Liver (tissue), 9 donors: Measurements from ENCODE around the gene FMN1. TPM values are rescaled to one million over a fixed set of nuclear protein-coding genes. Genes with fewer than 3 reads are reported as not detected.

Experiments used
- DNase-seq: peaks from one replicate; pipeline ENCODE4 v3.0.0-alpha.2; 2017; ENCODE audit warnings: low spot score
- H3K27ac ChIP-seq, 2 donors: one replicate each; pipeline ENCODE4 v1.7.0; 2013; ENCODE audit warnings: inconsistent platforms in 2 of 2, low read length in 2 of 2, control low read depth in 1 of 2, low read depth in 1 of 2, mild to moderate bottlenecking in 1 of 2
- H3K27me3 ChIP-seq, 4 donors: one replicate each; pipeline versions ENCODE4 v1.6.1 to v1.7.0; 2013; ENCODE audit warnings: low read length in 3 of 4, inconsistent platforms in 1 of 4, mild to moderate bottlenecking in 1 of 4, moderate library complexity in 1 of 4; ENCODE audit not compliant: control insufficient read depth in 4 of 4, insufficient read depth in 4 of 4
- H3K36me3 ChIP-seq, 4 donors: one replicate each; pipeline versions ENCODE4 v1.6.1 to v1.7.0; 2013; ENCODE audit warnings: low read length in 3 of 4, mild to moderate bottlenecking in 3 of 4, low read depth in 1 of 4, moderate library complexity in 1 of 4; ENCODE audit not compliant: control insufficient read depth in 4 of 4, insufficient read depth in 3 of 4
- H3K4me1 ChIP-seq, 4 donors: one replicate each; pipeline versions ENCODE4 v1.6.1 to v1.7.0; 2013; ENCODE audit warnings: low read length in 3 of 4, mild to moderate bottlenecking in 3 of 4, moderate library complexity in 1 of 4; ENCODE audit not compliant: control insufficient read depth in 4 of 4, insufficient read depth in 4 of 4
- H3K4me3 ChIP-seq, 3 donors: one replicate each; pipeline versions ENCODE4 v1.6.1 to v1.7.0; 2013; ENCODE audit warnings: low read length in 3 of 3, control low read depth in 1 of 3, low read depth in 1 of 3, mild to moderate bottlenecking in 1 of 3
- H3K9ac ChIP-seq, 2 donors: one replicate each; pipeline ENCODE4 v1.7.0; 2013; ENCODE audit warnings: low read length in 2 of 2, mild to moderate bottlenecking in 2 of 2, moderate library complexity in 2 of 2, control low read depth in 1 of 2, low read depth in 1 of 2
- H3K9me3 ChIP-seq, 4 donors: one replicate each; pipeline versions ENCODE4 v1.6.1 to v1.7.0; 2013; ENCODE audit warnings: low read length in 3 of 4; ENCODE audit not compliant: control insufficient read depth in 4 of 4
- FOXA1 ChIP-seq: IDR thresholded peaks from 2 replicates; pipeline ENCODE4 v1.6.1; 2016; ENCODE audit warnings: antibody characterized with exemption
- FOXA2 ChIP-seq: IDR thresholded peaks from 2 replicates; pipeline ENCODE4 v1.6.1; 2016; ENCODE audit warnings: antibody characterized with exemption
- GABPA ChIP-seq, 2 donors: IDR thresholded peaks in 1 of 2; conservative IDR thresholded peaks in 1 of 2; 2 replicates each; pipeline ENCODE4 v1.6.1; 2016; ENCODE audit warnings: antibody characterized with exemption in 2 of 2, mild to moderate bottlenecking in 1 of 2, moderate library complexity in 1 of 2
- HNF4A ChIP-seq, 2 donors: conservative IDR thresholded peaks; 2 replicates each; pipeline ENCODE4 v1.6.1; 2016; ENCODE audit warnings: antibody characterized with exemption in 2 of 2, mild to moderate bottlenecking in 2 of 2
- HNF4G ChIP-seq: IDR thresholded peaks from 2 replicates; pipeline ENCODE4 v1.6.1; 2016; ENCODE audit warnings: antibody characterized with exemption
- JUND ChIP-seq, 2 donors: IDR thresholded peaks; 2 replicates each; pipeline ENCODE4 v1.6.1; 2016; ENCODE audit warnings: antibody characterized with exemption in 2 of 2
- NR2F2 ChIP-seq: IDR thresholded peaks from 2 replicates; pipeline ENCODE4 v1.6.1; 2016; ENCODE audit warnings: antibody characterized with exemption
- RAD21 ChIP-seq, 2 donors: IDR thresholded peaks; 2 replicates each; pipeline ENCODE4 v1.6.1; 2016; ENCODE audit warnings: antibody characterized with exemption in 2 of 2, mild to moderate bottlenecking in 2 of 2
- RXRA ChIP-seq, 2 donors: IDR thresholded peaks; 2 replicates each; pipeline ENCODE4 v1.6.1; 2017 to 2018; ENCODE audit warnings: antibody characterized with exemption in 2 of 2, mild to moderate bottlenecking in 1 of 2
- SP1 ChIP-seq: IDR thresholded peaks from 2 replicates; pipeline ENCODE4 v1.6.1; 2018; ENCODE audit warnings: antibody characterized with exemption, mild to moderate bottlenecking
- TAF1 ChIP-seq: conservative IDR thresholded peaks from 2 replicates; pipeline ENCODE4 v1.6.1; 2016; ENCODE audit warnings: antibody characterized with exemption, mild to moderate bottlenecking
- YY1 ChIP-seq: IDR thresholded peaks from 2 replicates; pipeline ENCODE4 v1.6.1; 2016; ENCODE audit warnings: antibody characterized with exemption, mild to moderate bottlenecking
- WGBS: extraction: QIAGEN DNeasy Blood & Tissue Kit; methylation state at CpG from one replicate; pipeline ENCODE4 v1.1.7; 2013; 5-methylcytosine and 5-hydroxymethylcytosine counted together
- polyA plus RNA-seq, 2 donors: library from polyadenylated mRNA; stranded (reverse) in 1 of 2; unstranded in 1 of 2; fragments of 200-250 nt in 1 of 2; fragments of >200 nt in 1 of 2; fragmentation: Nextera tagmentation in 1 of 2; extraction: Ambion mirVana in 1 of 2; gene quantifications; one replicate each; pipeline versions ENCODE4 v1.2.1 to v1.2.3, GENCODE V29; 2013 to 2015
- total RNA-seq, 2 donors: library from RNA; depleted of rRNA; stranded (reverse); fragments of >200 nt; gene quantifications; one replicate each; pipeline ENCODE4 v1.2.3, GENCODE V29; 2014
- TF ChIP-seq, protein P1 (sequence below): IDR thresholded peaks from 2 replicates; pipeline ENCODE4 v1.6.1; 2016; ENCODE audit warnings: antibody characterized with exemption
- TF ChIP-seq, protein P2 (sequence below): IDR thresholded peaks from 2 replicates; pipeline ENCODE4 v1.6.1; 2016; ENCODE audit warnings: antibody characterized with exemption
- TF ChIP-seq, protein P3 (sequence below): IDR thresholded peaks from 2 replicates; pipeline ENCODE4 v1.6.1; 2016; ENCODE audit warnings: antibody characterized with exemption, mild to moderate bottlenecking
- TF ChIP-seq, protein P4 (sequence below): IDR thresholded peaks from 2 replicates; pipeline ENCODE4 v1.6.1; 2016; ENCODE audit warnings: antibody characterized with exemption
- TF ChIP-seq, protein P5 (sequence below): fragments of 150-350 bp; IDR thresholded peaks from 2 replicates; pipeline ENCODE4 v1.5.1; 2017; ENCODE audit warnings: improper control_type of control experiment, low read depth, low read length; ENCODE audit not compliant: missing input control
- donor health status: healthy.
- donor health status: healthy.
- donor health status: healthy.
- donor health status: healthy.
- donor health status: healthy.

Gene FMN1
- total and polyA plus RNA-seq, 4 donors: 0.21 to 5.4 (median 0.53) TPM

DNA sequence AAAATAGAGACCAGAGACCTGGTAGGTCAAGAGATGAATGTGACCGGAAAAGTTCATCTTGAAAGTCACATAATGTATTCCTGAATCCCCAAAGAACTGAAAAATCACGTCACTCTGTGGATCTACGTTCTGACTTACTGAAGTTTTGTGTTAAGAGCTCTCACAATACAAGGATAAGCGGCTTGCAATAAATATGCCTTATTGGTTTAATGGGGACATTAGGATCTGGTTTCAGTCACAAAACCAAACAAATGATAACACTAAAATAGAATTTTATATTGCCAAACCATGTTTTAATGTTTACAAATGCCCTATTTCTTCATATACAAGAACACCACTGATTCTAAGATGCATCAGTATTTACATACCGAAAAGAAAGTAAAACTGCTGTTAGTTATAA lies 164.2 kb downstream of the FMN1 start:
- no peaks in the 10 kb centered on the region for H3K36me3 ChIP-seq
- H3K27me3 ChIP-seq: peaks cover 0 to 2% (median 0%) of the 10 kb centered on the region in 4 donors
- no peak for DNase-seq
- H3K4me3 ChIP-seq: no peak overlapping the region
- no peaks in the 10 kb centered on the region for H3K4me1 ChIP-seq
- H3K9ac ChIP-seq: no peak overlapping the region
- no peak overlapping the region for H3K27ac ChIP-seq
- WGBS: 81% methylated on average over 5 of the region's 5 CpGs
- no peaks in the 10 kb centered on the region for H3K9me3 ChIP-seq
- TF ChIP-seq, protein P1, sequence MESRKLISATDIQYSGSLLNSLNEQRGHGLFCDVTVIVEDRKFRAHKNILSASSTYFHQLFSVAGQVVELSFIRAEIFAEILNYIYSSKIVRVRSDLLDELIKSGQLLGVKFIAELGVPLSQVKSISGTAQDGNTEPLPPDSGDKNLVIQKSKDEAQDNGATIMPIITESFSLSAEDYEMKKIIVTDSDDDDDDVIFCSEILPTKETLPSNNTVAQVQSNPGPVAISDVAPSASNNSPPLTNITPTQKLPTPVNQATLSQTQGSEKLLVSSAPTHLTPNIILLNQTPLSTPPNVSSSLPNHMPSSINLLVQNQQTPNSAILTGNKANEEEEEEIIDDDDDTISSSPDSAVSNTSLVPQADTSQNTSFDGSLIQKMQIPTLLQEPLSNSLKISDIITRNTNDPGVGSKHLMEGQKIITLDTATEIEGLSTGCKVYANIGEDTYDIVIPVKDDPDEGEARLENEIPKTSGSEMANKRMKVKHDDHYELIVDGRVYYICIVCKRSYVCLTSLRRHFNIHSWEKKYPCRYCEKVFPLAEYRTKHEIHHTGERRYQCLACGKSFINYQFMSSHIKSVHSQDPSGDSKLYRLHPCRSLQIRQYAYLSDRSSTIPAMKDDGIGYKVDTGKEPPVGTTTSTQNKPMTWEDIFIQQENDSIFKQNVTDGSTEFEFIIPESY: no peak
- no peak for TF ChIP-seq NR2F2
- TF ChIP-seq, protein P2, sequence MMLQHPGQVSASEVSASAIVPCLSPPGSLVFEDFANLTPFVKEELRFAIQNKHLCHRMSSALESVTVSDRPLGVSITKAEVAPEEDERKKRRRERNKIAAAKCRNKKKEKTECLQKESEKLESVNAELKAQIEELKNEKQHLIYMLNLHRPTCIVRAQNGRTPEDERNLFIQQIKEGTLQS: no peak

DNA sequence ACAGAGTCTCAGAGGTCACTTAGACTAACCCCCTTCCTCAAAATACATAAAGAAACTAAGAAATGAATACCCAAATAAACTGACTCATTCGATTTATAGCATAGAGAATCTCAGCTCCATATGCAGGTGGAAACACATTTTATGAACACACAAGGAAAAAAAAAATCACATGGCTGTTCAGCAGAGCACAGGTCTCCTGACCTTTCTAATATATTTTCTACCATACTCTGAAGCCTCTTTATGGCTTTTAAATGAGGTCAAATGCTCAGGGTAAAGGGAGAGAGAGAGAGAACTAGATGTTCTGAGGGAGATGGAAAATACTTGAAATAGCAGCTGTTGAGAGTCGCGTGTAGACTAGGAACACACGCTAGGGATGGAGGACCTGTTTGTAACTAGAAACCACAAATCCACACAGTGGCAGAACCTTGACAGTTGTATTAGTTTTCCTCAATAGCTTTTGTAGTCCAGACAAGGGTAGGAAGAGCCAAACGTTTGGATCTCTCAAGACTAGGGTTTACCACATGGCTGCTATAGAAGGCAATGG lies 165.3 kb downstream of the FMN1 start:
- Histone ChIP-seq H3K27me3 (peaks cover 0 to 2% (median 0%) of the 10 kb centered on the region in 4 donors), H3K36me3 (no peaks in the 10 kb centered on the region), H3K27ac (no peak overlapping the region), H3K4me3 (no peak overlapping the region), H3K9ac (no peak overlapping the region), H3K4me1 (no peaks in the 10 kb centered on the region), H3K9me3 (no peaks in the 10 kb centered on the region)
- WGBS: 70% methylated on average over 5 of the region's 5 CpGs
- DNase-seq: no peak
- TF ChIP-seq, protein P3, sequence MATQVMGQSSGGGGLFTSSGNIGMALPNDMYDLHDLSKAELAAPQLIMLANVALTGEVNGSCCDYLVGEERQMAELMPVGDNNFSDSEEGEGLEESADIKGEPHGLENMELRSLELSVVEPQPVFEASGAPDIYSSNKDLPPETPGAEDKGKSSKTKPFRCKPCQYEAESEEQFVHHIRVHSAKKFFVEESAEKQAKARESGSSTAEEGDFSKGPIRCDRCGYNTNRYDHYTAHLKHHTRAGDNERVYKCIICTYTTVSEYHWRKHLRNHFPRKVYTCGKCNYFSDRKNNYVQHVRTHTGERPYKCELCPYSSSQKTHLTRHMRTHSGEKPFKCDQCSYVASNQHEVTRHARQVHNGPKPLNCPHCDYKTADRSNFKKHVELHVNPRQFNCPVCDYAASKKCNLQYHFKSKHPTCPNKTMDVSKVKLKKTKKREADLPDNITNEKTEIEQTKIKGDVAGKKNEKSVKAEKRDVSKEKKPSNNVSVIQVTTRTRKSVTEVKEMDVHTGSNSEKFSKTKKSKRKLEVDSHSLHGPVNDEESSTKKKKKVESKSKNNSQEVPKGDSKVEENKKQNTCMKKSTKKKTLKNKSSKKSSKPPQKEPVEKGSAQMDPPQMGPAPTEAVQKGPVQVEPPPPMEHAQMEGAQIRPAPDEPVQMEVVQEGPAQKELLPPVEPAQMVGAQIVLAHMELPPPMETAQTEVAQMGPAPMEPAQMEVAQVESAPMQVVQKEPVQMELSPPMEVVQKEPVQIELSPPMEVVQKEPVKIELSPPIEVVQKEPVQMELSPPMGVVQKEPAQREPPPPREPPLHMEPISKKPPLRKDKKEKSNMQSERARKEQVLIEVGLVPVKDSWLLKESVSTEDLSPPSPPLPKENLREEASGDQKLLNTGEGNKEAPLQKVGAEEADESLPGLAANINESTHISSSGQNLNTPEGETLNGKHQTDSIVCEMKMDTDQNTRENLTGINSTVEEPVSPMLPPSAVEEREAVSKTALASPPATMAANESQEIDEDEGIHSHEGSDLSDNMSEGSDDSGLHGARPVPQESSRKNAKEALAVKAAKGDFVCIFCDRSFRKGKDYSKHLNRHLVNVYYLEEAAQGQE: no peak
- TF ChIP-seq RAD21 (IDR thresholded peaks at IDR 0.05) (no peak), SP1 (no peak), RXRA (IDR thresholded peaks at IDR 0.05) (no peak), GABPA (IDR thresholded peaks at IDR 0.05 in 1 of 2, conservative IDR thresholded peaks at IDR 0.05 in 1 of 2) (no peak), HNF4A (conservative IDR thresholded peaks at IDR 0.05) (no peak), FOXA1 (no peak), FOXA2 (no peak), TAF1 (no peak), JUND (IDR thresholded peaks at IDR 0.05) (no peak), YY1 (no peak), HNF4G (no peak)
- TF ChIP-seq, protein P4, sequence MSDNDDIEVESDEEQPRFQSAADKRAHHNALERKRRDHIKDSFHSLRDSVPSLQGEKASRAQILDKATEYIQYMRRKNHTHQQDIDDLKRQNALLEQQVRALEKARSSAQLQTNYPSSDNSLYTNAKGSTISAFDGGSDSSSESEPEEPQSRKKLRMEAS: no peak
- TF ChIP-seq, protein P5, sequence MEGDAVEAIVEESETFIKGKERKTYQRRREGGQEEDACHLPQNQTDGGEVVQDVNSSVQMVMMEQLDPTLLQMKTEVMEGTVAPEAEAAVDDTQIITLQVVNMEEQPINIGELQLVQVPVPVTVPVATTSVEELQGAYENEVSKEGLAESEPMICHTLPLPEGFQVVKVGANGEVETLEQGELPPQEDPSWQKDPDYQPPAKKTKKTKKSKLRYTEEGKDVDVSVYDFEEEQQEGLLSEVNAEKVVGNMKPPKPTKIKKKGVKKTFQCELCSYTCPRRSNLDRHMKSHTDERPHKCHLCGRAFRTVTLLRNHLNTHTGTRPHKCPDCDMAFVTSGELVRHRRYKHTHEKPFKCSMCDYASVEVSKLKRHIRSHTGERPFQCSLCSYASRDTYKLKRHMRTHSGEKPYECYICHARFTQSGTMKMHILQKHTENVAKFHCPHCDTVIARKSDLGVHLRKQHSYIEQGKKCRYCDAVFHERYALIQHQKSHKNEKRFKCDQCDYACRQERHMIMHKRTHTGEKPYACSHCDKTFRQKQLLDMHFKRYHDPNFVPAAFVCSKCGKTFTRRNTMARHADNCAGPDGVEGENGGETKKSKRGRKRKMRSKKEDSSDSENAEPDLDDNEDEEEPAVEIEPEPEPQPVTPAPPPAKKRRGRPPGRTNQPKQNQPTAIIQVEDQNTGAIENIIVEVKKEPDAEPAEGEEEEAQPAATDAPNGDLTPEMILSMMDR: no peak
- TF ChIP-seq, protein P1: no peak
